IPS-11a (cell line): ENCODE measurements around the gene NAPG.
"Not testable (repeated sequence)": the region's sequence is repeated elsewhere in the genome, so short reads cannot be mapped to it uniquely, and the experiment has no call there.

ENCODE experiments used
- H3K4me3 ChIP-seq: one replicate; pipeline ENCODE4 v1.5.1; 2013; ENCODE audit warnings: low read depth, low read length, control low read depth

The NAPG gene

GRCh38 chr18:10511236-10511635 is 14.6 kb upstream of the NAPG start:
- H3K4me3 ChIP-seq = no peak overlapping the region

GRCh38 chr18:10514082-10514481 is 11.7 kb upstream of the NAPG start:
- H3K4me3 ChIP-seq = no peak overlapping the region

GRCh38 chr18:10514601-10515000 is 11.2 kb upstream of the NAPG start:
- H3K4me3 ChIP-seq = no peak overlapping the region

GRCh38 chr18:10515456-10515855 is 10.4 kb upstream of the NAPG start:
- H3K4me3 ChIP-seq = no peak overlapping the region

- H3K4me3 ChIP-seq = no peak overlapping the region
Observed at GRCh38 chr18:10516078-10516477, 9.7 kb upstream of the NAPG start.

- no peak overlapping the region for H3K4me3 ChIP-seq
Observed at GRCh38 chr18:10518595-10519255, 7.1 kb upstream of the NAPG start.

- H3K4me3 ChIP-seq = no peak overlapping the region
Observed at GRCh38 chr18:10519366-10519765, 6.5 kb upstream of the NAPG start.

- no peak overlapping the region for H3K4me3 ChIP-seq
Observed at GRCh38 chr18:10519999-10520935, 5.6 kb upstream of the NAPG start.

GRCh38 chr18:10521566-10521965 is 4.3 kb upstream of the NAPG start:
- H3K4me3 ChIP-seq = no peak overlapping the region

- H3K4me3 ChIP-seq = no peak overlapping the region
Observed at GRCh38 chr18:10522574-10522973, 3.3 kb upstream of the NAPG start.

GRCh38 chr18:10523544-10523943 is 2.3 kb upstream of the NAPG start:
- no peak overlapping the region for H3K4me3 ChIP-seq

GRCh38 chr18:10524507-10525370 is 1.1 kb upstream of the NAPG start:
- H3K4me3 ChIP-seq = no peak overlapping the region

GRCh38 chr18:10525371-10525691 is 496 bp upstream of the NAPG start:
- no peak overlapping the region for H3K4me3 ChIP-seq

- peak overlapping the region; percentile 77 for H3K4me3 ChIP-seq
Observed at GRCh38 chr18:10526561-10526949, 728 bp downstream of the NAPG start.

- no peak overlapping the region for H3K4me3 ChIP-seq
Observed at GRCh38 chr18:10528439-10528838, 2.6 kb downstream of the NAPG start.

- no peak overlapping the region for H3K4me3 ChIP-seq
Observed at GRCh38 chr18:10530002-10530401, 4.2 kb downstream of the NAPG start.

- H3K4me3 ChIP-seq = no peak overlapping the region
Observed at GRCh38 chr18:10530852-10531251, 5.0 kb downstream of the NAPG start.

GRCh38 chr18:10533111-10533510 is 7.3 kb downstream of the NAPG start:
- no peak overlapping the region for H3K4me3 ChIP-seq

GRCh38 chr18:10536280-10536679 is 10.5 kb downstream of the NAPG start:
- H3K4me3 ChIP-seq = no peak overlapping the region

GRCh38 chr18:10537765-10538164 is 11.9 kb downstream of the NAPG start:
- no peak overlapping the region for H3K4me3 ChIP-seq

- H3K4me3 ChIP-seq = not testable (repeated sequence)
Observed at GRCh38 chr18:10539124-10539523, 13.3 kb downstream of the NAPG start.
